HuH-7.5 (cell line): ENCODE data around the gene MAGEB4.

Experiments used
- DNase-seq: peaks from one replicate; pipeline ENCODE4 v3.0.0; 2011; ENCODE audit warnings: low spot score

MAGEB4 gene

DNA sequence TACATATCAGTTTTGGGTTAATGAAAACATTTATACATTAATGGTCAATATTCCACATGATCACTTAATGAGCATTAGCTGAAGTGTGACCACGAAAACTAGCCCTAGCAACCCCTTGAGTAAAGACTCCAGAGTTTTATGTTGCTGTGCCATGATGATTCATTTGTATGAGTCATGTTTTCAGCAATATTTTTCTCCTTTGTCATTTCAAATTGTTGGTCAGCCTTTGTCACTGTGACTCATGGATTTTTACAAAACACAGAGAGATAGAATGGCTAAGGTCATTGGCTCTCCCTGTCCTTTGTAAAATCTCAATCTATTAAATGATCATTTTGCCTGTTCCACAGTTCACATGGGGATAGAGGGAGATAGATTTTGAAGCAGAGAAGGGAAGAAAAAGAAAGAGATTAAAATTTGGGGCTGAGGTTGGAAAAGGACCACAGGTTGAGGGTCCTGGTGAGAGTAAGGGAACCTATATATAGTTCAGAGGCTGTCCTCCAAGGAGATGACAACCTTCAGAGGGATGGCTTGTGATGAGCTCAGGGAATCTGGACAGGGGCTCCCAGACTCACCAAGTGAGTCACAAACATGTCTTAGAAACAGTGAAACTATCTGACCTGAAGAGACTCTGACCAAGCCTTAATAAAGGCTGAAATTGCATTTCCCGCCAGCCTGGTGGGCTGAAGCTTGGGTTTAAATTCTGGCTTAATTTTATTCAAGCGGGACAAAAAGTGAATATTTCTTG is 41.8 kb downstream of the MAGEB4 start:
- DNase-seq = no peak
